Glomerular visceral epithelial cell (primary cell): ENCODE data around the gene APOC3.

Source experiments
- DNase-seq: peaks from one replicate; pipeline ENCODE4 v3.0.0-alpha.2; 2016; ENCODE audit errors: extremely low spot score

The APOC3 gene

GRCh38 chr11:116804001-116804400, 25.7 kb upstream of the APOC3 start:
- DNase-seq, result no peak

DNA sequence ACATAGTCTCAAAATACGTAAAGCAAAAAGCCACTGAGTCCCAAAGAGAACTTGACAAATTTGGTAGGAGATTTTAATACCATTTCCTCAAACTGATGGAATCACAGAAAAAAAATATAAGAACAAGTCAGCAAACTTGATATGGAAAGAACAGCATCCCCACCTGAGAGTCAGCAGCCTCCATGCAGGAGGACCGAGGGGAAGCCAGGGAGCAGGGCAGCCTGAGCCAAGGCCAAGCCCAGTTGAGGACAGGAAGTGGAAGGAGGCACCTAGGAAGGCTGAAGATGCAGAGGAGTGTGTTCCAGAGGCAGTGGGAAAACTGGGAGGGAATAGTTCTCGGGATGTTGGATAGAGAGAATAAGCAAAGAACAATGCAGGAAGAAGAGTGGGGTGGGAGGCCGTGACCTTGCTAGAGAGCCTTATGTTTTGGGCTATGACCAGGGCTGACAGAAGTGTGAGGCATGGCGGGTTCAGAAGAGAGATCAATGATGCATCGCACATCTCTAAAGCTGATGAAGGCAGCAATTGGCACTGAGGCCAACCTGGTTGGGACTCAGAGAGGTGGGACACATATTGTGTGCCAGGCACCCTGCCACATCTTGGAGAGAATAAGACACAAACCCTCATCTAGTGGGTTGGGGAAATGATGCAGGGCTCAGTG, 22.0 kb upstream of the APOC3 start:
- DNase-seq, result no peak

DNA sequence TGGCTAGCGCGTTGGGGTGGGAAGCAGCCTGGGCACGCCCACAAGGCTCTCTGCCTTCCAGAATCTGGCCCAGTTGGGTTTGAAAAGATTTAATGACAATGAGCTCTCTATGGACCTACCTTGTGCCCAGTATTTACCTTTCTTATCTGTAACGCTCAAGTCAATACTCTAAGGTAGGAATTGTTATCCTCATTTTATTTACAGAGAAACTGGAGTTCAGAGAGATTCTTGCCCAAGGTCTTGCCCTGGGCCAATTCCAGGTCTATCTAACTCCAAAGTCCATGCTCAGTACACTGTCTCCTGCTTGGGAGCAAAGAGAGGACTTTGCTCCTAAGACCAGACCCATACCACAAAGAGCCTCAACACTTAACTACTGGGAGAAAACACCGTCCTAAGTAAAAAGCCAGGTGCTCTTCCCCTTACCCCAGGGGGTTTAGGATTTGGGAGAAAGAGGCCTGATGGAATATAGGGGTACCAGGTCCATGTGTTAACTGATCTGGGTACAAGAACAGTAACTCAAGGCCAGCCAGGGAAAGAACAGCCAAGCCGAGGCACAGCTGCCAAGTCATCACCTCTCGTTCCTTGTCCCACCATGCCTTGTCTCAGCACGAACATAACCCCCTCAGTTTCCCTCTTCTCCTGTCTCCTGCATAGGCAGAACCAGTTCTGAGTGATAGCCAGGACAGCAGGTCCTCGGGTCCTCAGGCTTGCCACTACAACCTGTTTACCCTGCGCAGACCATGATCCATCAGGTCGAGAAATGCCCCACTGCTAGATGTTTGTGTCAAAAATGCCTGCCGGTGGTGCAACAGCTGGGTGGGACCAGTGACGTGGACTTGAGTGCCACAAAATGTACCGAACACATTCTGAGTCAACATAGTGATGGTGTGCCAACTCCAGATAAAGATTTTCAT, 21.2 kb upstream of the APOC3 start:
- no peak for DNase-seq

DNA sequence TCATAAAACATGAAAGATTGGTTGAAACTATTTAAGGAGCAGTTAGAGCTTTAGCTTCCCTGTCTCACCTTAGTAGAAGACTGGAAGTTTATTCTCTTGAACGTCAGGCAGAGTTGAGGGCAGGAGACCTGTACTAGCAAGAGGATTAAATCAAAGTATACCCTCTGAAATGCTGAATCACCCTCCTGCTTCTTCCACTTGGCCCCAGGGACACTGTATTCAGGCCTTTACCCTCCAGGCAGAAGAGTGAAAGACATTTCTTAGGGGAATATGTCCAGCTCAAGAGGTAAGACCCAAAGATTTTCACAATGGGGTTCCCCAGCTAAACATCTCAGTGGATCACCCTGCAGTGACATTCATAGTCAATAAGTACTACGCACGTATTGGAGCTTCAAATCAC, 18.5 kb upstream of the APOC3 start:
- no peak for DNase-seq

GRCh38 chr11:116812109-116812508, 17.6 kb upstream of the APOC3 start:
- DNase-seq, result no peak

DNA sequence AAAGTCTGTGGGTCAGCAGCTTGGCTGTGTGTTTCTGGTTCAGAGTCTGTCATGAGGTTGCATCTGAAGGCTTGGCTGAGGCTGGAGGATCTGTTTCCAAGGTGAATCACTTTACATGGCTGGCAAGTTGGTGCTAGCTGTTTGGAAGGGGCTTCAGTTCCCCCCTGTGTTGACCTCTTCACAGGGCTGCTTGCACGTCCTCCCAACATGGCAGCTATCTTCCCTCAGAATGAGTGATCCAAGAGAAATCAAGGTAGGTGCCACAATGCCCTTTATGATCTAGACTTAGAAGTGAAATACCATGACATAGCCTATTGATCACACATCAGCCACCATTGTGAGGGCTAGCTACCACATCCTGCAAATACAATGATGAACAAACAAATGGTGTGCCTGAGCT, 16.5 kb upstream of the APOC3 start:
- no peak for DNase-seq

- no peak for DNase-seq
Observed at GRCh38 chr11:116813781-116814471, 15.8 kb upstream of the APOC3 start.

DNA sequence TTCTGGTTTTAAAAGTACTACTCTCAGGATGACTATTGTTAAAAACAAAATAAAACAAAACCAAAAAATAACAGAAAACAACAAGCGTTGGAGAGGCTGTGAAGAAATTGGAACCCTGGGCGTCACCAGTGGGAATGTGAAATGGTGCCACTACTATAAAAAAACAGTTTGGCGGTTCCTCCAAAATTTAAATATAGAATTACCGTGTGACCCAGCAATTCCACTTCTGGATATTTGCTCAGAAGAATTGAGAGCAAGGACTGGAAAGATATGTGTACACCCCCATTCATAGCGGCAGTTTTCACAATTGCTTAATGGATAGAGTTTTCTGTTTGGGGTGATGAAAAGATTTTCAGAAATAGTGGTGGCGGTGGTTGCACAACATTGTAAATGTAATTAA, 15.2 kb upstream of the APOC3 start:
- DNase-seq, result no peak

- DNase-seq, result no peak
Observed at GRCh38 chr11:116819049-116819448, 10.7 kb upstream of the APOC3 start.

DNA sequence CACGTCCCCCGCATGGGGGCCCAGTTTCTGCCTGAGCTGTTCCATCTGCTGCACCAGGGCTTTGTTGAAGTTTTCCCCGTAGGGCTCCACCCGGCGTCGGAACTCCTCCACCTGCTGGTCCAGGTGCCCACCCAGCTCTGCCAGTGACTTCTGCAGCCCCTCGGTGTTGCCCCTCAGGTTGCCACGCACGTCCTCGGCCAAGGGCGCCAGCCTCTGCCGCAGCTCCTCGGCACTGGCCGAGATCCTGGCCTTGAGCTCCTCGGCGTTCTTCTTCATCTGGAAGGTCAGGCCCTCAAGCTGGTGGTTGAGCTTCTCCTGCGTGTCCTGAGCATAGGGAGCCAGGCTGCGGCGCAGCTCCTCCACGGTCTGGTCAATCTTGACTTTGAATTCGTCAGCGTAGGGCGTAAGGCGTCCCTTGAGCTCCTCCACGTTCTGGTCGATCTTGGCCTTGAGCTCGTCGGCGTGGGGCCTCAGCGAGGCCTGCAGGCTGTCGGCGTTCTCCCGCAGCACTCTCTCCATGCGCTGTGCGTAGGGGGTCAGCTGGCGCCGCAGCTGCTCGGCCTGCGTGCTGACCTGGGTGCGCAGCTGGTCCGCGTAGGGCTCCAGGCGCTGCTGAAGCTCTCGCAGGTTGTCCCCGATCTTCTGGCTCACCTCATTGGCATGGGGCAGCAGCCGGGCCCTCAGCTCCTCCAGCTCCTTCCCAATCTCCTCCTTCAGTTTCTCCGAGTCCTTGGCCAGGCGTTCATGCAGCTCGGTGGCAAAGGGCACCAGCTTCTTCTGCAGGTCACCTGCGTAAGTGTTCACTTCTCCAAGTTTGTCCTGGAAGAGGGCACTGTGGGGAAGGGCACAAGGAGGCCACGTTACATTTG, 8.4 kb upstream of the APOC3 start:
- no peak for DNase-seq

DNA sequence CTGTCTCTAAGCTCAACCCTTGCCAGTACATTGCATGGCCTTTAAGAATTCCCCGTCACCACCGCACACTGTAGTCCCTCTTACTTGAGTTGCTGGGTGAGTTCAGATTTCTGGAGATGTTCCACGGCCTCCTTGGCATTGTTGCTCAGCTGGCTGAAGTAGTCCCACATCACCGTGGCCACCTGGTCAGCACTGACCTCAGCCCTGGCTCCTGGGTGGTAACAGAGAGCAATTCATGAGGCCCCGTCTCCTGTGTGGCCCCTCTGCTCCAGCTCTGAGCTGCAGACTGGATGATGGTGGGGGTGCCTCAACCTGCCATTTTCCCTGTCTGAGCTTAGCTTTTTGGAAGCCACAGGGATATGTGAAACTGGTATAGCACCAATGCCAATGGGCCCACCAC, 7.1 kb upstream of the APOC3 start:
- DNase-seq, result no peak

DNA sequence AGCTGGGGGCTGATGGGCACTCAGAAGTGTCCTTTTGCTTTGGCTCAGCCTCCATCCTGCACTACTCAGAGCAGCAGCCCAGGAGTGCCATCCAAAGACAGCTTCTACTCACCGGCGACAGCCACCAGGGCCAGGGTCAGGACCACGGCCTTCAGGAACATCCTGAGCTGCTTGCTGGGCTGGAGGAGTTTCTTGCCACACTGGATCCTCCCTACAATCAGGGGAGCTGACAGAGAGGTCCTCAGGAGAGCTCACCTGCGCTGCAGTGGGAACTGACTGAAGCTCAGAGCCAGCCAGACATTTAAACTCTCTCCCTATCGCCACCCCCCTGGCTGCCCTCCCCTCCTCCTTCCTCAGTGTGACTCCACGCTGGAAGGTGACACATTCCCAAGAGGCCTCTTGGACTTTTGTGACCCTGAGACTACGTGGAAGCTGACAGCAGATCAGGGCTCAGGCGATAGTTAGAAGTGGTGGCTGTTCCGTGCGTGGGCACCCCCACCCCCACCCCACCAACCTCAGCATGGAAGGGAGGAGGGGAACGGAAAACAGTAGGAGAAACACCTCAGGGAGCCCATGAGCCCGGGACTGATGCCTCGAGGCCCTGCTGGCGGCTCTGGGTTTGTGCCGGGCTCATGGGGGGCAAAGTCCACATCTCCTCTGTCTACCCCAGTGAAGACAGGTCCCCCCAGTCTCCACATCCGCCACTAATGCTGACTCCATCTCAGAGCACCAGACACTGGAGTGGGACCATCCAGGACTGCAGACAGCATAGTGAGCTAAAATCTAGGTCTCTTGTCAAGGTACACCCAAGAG, 6.5 kb upstream of the APOC3 start, which contains the start of gene APOA4:
TSS of gene APOA4 (minus strand) at position 274 of the 813 bp plus-strand sequence. CDS start at position 161, 113 bp downstream.
- DNase-seq, result no peak

GRCh38 chr11:116825434-116825833, 4.3 kb upstream of the APOC3 start:
- DNase-seq, result no peak

DNA sequence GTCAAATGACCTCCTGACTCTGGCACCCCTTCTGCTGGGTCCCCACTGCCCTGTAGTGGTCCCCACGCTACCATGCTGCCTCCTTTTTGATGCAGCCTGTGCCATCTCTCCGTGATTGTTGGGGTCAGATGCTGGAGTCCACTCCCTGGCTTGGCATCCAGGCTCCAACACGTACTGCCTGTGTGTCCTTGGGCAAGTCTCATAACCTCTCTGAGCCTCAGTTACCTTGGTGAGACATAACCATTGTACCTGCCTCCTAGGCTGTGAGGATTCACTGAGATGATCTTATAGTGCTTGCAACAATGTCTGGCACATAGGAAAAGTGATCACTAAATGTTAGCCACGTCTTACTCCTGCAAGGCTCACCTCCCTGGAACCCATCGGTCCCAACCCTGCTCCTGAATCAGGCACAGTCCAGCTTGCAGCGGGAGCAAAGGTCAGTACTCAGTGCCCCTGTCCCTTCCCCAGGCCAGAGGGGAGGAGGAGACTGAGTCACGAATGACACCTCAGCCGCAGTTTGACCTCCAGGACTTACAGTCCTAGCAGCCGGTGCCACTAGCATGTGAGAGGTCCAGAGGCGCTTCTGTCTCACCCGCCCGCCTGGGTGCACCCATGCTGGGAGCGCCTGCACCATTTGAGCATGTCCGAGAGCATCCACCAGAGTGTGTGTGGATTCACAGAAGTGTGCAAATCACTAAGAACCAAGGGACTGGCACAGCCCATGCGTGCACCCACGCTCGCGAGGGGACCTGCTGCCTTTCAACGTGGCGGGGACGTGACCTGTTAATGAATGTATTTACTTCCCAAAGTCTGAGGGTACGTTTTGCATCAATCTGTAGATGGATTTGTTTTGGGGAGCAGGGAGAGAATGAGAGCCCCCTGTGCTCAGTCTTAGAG, 3.6 kb upstream of the APOC3 start:
- no peak for DNase-seq

- DNase-seq, result no peak
Observed at GRCh38 chr11:116826751-116827431, 2.8 kb upstream of the APOC3 start.

DNA sequence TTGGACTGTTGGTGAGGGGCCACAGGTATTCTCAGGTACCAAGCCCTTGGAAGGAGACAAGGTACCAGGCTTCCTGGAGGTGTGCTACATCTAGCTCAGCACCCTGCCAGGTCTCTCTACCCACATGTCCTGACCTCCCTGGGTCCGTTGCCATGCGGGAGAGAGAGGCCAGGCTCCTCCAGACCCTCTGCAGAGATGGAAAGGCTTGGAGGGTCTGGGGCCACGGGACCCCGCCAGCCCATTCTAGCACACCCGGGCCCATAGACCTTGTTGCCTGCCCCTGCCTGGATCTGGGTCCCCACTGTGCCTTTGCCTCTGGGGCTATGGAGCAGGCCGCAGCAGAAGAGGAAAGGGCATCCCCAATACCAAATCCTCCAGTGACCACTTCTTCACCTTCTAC, 2.2 kb upstream of the APOC3 start:
- no peak for DNase-seq

GRCh38 chr11:116828632-116829524, 829 bp upstream of the APOC3 start:
- no peak for DNase-seq
